ENCODE data around the gene PGPEP1.
"Not testable (repeated sequence)": the region's sequence is repeated elsewhere in the genome, so short reads cannot be mapped to it uniquely, and the experiment has no call there.

The PGPEP1 gene

GRCh38 chr19:18373407-18373891 lies 33.1 kb downstream of the PGPEP1 start:
- TF ChIP-seq CTCF (IDR thresholded peaks at IDR 0.05; ENCODE audit: borderline replicate concordance, control extremely low read depth, extremely low read depth, insufficient read depth, missing control alignments): no peak
- in situ Hi-C loops (cut with MboI; ENCODE audit: low sequenced_read_pairs, unreplicated experiment): no loop called here
- no peak for DNase-seq (ENCODE audit: low spot score)

GRCh38 chr19:18373892-18374629 lies 33.7 kb downstream of the PGPEP1 start:
- in situ Hi-C loops (cut with MboI; ENCODE audit: low sequenced_read_pairs, unreplicated experiment): no loop called here
- TF ChIP-seq CTCF (IDR thresholded peaks at IDR 0.05; ENCODE audit: borderline replicate concordance, control extremely low read depth, extremely low read depth, insufficient read depth, missing control alignments): no peak
- peak; percentile 95 for DNase-seq (ENCODE audit: low spot score)

GRCh38 chr19:18377026-18377425 lies 36.6 kb downstream of the PGPEP1 start:
- in situ Hi-C loops (cut with MboI; ENCODE audit: low sequenced_read_pairs, unreplicated experiment): no loop called here
- DNase-seq (ENCODE audit: low spot score): no peak
- no peak for TF ChIP-seq CTCF (IDR thresholded peaks at IDR 0.05; ENCODE audit: borderline replicate concordance, control extremely low read depth, extremely low read depth, insufficient read depth, missing control alignments)

- DNase-seq (ENCODE audit: low spot score): no peak
- in situ Hi-C loops (cut with MboI; ENCODE audit: low sequenced_read_pairs, unreplicated experiment): no loop called here
Measured at GRCh38 chr19:18379803-18380747, 39.7 kb downstream of the PGPEP1 start.

GRCh38 chr19:18380843-18381242 lies 40.4 kb downstream of the PGPEP1 start:
- TF ChIP-seq CTCF (IDR thresholded peaks at IDR 0.05; ENCODE audit: borderline replicate concordance, control extremely low read depth, extremely low read depth, insufficient read depth, missing control alignments): no peak
- DNase-seq (ENCODE audit: low spot score): no peak
- in situ Hi-C loops (cut with MboI; ENCODE audit: low sequenced_read_pairs, unreplicated experiment): no loop called here

More at GRCh38 chr19:18379803-18380747, 39.7 kb downstream of the PGPEP1 start:
- TF ChIP-seq CTCF (IDR thresholded peaks at IDR 0.05; ENCODE audit: borderline replicate concordance, control extremely low read depth, extremely low read depth, insufficient read depth, missing control alignments): no peak

- DNase-seq (ENCODE audit: low spot score); in situ Hi-C loops (cut with MboI; ENCODE audit: low sequenced_read_pairs, unreplicated experiment): not testable (repeated sequence)
Measured at GRCh38 chr19:18383622-18384021, 43.2 kb downstream of the PGPEP1 start.

All from GM13976 (cell line).